Endothelial cell of hepatic sinusoid (primary cell): ENCODE results near the gene APCDD1L.
"Not testable (repeated sequence)": the region's sequence is repeated elsewhere in the genome, so short reads cannot be mapped to it uniquely, and the experiment has no call there.

Experiments
- in situ Hi-C: cut with HindIII; loops from 2 replicates; pipeline ENCODE4 v1.10.0; 2017; ENCODE audit warnings: low sequenced_read_pairs

The APCDD1L gene

DNA sequence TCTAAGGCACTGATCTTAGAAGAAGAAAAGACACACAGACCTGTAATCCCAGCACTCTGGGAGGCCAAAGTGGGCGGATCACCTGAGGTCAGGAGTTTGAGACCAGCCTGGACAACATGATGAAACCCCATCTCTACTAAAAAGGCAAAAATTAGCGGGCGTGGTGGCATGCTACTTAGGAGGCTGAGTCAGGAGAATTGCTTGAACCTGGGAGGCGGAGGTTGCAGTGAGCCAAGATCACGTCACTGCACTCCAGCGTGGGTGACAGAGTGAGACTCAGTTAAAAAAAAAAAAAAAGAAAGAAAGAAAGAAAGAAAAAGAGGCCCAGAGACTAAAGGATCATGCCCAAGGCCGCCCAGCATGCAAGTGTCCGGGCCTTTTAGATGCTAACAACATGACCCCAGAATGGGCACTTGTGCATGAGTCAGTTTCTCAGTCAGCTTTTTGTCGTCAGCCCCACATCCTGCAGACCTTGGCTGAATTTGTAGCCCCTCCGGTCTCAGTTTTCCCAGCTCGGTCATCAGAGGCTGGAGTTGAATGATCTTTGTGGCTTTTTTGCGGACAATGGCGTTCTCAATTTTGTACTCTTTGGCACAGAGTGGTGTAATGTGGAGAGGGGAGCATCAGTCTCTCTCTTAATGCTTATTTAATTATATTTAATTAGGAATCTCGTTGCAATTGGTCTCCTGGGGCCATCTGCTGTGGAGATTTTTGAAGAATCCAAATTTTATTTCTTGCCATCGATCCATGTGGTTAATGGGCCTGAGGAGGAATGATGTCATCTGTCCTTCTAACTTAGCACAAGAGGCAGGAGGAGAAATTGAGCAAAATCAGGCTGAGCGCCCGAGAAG lies 30.6 kb upstream of the APCDD1L start:
- in situ Hi-C loops: no loop called here

- in situ Hi-C loops: no loop called here
These were observed 29.7 kb upstream of the APCDD1L start for GRCh38 chr20:58544891-58545290.

- in situ Hi-C loops: no loop called here
These were observed 29.1 kb upstream of the APCDD1L start for GRCh38 chr20:58544286-58544685.

- in situ Hi-C loops: no loop called here
These were observed 28.1 kb upstream of the APCDD1L start for GRCh38 chr20:58543274-58543673.

GRCh38 chr20:58542411-58543095 lies 27.4 kb upstream of the APCDD1L start:
- in situ Hi-C loops: no loop called here

- in situ Hi-C loops: not testable (repeated sequence)
These were observed 26.8 kb upstream of the APCDD1L start for GRCh38 chr20:58542034-58542410.

GRCh38 chr20:58538752-58539151 lies 23.6 kb upstream of the APCDD1L start:
- in situ Hi-C loops: no loop called here

- in situ Hi-C loops: no loop called here
These were observed 22.6 kb upstream of the APCDD1L start for GRCh38 chr20:58537831-58538230.

DNA sequence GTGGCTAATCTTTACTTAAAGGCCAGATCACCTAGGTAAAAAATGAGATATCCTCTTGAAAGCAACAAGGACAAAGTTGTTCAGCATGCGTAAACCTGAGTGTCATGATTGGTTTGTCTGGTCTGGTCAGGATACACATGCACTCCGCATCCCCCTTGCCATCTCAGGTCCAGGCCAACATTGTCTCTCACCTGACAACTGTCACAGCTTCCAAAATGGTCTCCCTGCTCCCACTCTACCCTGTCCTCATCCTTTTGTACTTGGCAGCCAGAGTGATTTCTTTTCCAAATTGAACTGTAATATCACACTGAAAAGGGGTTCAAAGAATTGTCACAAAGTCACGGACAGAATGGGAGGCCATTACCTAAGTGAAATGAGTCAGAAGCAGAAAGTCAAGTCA lies 21.1 kb upstream of the APCDD1L start:
- in situ Hi-C loops: no loop called here

- in situ Hi-C loops: no loop called here
These were observed 16.5 kb upstream of the APCDD1L start for GRCh38 chr20:58531657-58532056.

- in situ Hi-C loops: no loop called here
These were observed 15.9 kb upstream of the APCDD1L start for GRCh38 chr20:58531063-58531462.

GRCh38 chr20:58528412-58528811 lies 13.2 kb upstream of the APCDD1L start:
- in situ Hi-C loops: no loop called here

DNA sequence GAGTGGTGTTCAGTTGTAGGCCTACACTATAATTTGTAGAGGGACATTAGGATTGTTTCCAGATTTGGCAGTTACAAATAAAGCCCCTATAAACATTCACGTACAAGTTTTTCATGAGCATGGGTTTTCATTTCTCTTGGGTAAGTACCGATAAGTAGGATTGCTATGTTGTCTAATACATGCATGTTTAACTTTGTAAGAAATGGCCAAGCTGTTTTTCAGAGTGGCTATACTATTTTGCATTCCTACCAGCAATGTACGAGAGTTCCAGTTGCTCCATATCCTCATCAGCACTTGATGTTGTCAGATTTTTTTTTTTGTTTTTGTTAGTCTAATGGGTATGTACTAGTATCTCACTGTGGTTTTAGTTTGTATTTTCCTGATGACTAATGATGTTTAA lies 11.2 kb upstream of the APCDD1L start:
- in situ Hi-C loops: no loop called here

- in situ Hi-C loops: no loop called here
These were observed 9.6 kb upstream of the APCDD1L start for GRCh38 chr20:58524814-58525213.

DNA sequence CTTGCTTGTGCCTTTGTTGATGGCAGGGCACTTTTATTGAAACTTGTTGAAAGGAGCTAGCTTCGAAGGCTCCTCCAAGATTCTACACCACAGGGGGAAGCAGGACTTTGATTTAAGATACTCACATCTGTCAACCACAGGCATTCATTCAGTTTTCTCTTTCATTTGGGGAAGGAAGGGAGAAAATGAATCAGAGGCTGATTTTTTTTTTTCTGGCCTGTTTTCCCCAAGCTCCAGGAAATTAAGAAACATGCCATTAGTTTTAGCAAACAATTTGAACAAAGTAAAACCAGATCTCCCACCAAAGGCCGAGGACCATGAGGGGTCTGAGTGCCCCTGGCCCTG lies 8.7 kb upstream of the APCDD1L start:
- in situ Hi-C loops: no loop called here

DNA sequence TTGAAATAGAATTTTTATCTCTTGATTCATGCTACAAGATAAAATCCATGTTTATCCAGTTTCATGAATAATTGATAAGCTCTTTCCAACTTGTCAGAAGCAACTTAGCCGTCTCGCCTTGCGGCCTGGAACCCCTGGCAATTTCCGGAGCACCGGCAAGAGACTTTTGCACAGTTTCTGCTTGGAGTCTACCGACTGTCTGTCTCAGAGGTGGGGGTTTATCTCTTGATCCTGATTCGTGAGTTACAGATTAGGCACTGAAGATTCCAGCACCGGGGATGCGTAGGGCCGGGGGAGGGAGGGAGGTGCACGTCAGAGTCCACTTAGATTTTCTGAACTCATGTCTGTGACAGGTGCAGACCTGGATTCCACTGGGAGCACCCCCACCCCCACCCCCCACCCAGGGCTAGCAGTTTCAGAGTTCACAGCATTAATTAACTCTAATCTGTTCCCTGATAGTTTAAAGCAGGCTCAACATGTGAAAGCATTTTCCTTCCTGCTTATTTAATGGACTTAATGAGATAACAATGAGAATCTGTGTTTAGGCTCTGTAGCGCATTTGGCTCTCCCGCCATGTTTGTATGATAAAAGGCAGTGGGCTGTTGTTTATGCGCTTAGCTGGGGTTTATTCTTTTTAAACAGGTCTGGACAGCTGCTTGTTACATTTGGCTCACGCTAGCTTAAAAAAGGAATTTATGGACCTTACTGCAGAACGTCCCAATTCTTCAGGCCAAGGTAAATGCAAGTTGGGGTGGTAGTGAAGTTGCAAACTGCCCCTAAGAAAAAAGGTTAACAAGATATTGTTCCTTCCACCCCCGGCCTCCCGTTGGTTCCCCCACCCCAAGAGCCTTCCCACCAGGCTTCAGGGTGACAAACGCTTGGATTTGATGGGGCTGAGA lies 8.1 kb upstream of the APCDD1L start:
- in situ Hi-C loops: no loop called here

DNA sequence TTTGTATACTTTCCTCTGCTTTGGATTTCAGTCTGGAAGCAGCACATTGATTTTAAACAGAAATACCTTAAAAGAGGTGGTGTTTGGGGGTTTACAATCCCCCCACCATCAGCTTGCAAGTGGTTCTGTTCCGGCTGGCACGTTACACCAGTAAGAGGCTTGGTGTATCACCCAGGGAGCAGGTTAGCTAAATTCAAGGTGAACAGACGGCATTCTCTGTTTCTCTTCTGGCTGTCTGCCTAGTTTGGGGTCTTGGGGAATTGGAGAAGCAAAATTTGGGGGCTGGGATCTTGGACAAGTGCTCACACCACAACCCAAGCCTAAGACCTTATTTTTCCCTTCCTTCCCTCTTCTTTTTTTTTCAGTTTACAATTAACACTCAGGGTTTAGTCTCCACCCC lies 7.5 kb upstream of the APCDD1L start:
- in situ Hi-C loops: no loop called here

DNA sequence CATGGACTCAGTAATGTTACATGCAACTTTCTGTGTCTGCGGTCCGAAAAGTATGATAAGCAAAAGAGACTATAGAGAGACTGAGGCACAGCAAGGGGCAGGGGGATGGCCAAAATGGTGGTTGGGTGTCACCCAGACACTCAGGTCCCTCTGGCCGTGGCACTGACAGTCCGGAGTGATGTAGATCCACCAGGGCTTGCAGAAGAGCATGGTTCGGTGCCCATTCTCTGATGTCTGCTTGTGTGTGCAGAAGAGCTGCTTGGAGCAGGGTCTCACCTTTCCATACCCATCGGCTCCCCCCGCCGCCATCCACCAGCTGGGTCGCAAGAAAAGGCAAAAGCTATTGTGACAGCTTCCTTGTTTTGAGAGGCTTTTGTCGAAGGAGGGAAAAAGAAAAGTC lies 6.6 kb upstream of the APCDD1L start:
- in situ Hi-C loops: no loop called here

- in situ Hi-C loops: no loop called here
These were observed 4.9 kb upstream of the APCDD1L start for GRCh38 chr20:58519940-58520712.

- in situ Hi-C loops: no loop called here
These were observed 3.8 kb upstream of the APCDD1L start for GRCh38 chr20:58518896-58519593.
